ENCODE measurements around the gene U2SURP. TPM values are rescaled to one million over a fixed set of nuclear protein-coding genes. Genes with fewer than 3 reads are reported as not detected.
"Not testable (repeated sequence)": the region's sequence is repeated elsewhere in the genome, so short reads cannot be mapped to it uniquely, and the experiment has no call there.

The U2SURP gene
- total RNA-seq, 3 donors from 2014 or later, result 62.4 to 75.5 (median 70.2) TPM

DNA sequence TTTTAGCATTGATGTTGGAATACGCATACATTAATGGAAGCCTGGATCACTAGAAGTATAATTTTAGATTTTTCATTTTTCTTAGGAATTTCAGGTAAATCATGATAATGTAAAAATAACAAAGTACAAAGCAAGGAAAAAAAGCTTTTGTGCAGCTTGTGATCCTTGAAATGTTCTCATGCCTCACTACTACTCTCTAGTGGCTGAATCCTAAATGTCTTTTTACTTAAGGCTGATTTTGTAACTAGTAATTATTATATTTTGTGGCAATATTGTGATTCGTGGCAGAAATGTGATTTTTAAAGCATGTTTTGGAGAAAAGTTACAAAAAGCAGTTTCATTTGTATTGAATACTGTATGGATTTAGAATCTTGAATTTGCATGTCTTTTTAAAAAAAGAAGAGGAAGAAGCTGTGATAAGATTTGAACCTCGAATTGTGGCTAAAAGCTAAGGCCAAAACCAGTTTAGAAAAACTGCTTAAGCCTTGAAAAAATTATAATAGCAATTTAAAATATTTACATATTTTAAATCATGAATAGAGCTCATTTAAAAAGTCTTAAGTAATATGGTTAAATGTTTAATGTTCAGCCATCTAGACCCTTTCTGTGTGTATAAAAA is 39.0 kb downstream of the U2SURP start:
- TF ChIP-seq, protein P1, sequence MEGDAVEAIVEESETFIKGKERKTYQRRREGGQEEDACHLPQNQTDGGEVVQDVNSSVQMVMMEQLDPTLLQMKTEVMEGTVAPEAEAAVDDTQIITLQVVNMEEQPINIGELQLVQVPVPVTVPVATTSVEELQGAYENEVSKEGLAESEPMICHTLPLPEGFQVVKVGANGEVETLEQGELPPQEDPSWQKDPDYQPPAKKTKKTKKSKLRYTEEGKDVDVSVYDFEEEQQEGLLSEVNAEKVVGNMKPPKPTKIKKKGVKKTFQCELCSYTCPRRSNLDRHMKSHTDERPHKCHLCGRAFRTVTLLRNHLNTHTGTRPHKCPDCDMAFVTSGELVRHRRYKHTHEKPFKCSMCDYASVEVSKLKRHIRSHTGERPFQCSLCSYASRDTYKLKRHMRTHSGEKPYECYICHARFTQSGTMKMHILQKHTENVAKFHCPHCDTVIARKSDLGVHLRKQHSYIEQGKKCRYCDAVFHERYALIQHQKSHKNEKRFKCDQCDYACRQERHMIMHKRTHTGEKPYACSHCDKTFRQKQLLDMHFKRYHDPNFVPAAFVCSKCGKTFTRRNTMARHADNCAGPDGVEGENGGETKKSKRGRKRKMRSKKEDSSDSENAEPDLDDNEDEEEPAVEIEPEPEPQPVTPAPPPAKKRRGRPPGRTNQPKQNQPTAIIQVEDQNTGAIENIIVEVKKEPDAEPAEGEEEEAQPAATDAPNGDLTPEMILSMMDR (IDR thresholded peaks at IDR 0.05), result no peak
- H3K36me3 ChIP-seq (ENCODE audit: low read depth), result no peaks in the 10 kb centered on the region
- ATAC-seq, result no peak

DNA sequence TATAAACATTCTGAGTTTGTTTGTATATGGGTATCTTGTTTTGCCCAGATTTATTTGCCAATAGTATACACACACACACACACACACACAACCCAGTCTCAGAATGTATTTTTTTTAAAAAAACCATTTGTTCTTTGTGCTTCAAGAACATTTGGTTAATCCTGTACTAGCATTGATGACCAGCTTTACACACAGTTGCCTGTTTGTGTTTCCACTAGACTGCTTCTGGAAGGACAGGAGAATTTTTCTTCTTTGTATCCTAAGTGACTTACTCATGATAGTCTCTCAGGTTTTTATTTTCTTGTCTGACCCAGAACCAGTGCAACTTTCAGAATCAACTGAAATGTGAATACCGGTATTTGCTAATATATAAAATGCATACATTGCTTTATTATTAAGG is 40.5 kb downstream of the U2SURP start:
- no peaks in the 10 kb centered on the region for H3K4me1 ChIP-seq (ENCODE audit: low read depth)
- TF ChIP-seq, protein P1 (IDR thresholded peaks at IDR 0.05), result no peak
- intact Hi-C loops (cut with DNase I, micrococcal nuclease), result no loop called here
- no peaks in the 10 kb centered on the region for H3K9me3 ChIP-seq
- H3K4me3 ChIP-seq, result no peak overlapping the region
- ATAC-seq (no peak), DNase-seq (no peak)
- H3K36me3 ChIP-seq (ENCODE audit: low read depth), result no peaks in the 10 kb centered on the region

More for the DNA sequence above, 39.0 kb downstream of the U2SURP start:
- H3K4me3 ChIP-seq, result no peak overlapping the region
- intact Hi-C loops (cut with DNase I, micrococcal nuclease), result no loop called here
- H3K9me3 ChIP-seq, result no peaks in the 10 kb centered on the region
- H3K4me1 ChIP-seq (ENCODE audit: low read depth), result no peaks in the 10 kb centered on the region
- no peak for DNase-seq

DNA sequence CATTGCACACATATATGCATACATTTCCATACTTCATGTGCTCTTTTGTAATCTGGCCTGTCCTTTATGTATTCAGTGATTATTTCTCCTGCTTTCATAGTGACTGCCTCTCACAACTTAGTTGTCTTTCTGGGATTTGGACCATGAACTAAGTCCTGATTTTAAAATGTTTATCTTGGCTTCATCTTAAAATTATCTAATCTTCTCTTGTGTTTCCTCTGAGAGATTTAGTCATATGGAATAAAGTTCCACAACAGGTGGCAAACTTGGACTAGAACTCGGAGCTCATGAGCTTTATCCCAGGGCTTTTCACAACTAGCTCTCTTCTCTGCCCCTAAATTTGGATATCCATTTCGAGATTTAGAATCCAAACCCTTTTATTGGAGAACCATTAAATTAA is 44.3 kb downstream of the U2SURP start:
- intact Hi-C loops (cut with DNase I, micrococcal nuclease), result no loop called here
- Histone ChIP-seq H3K4me3 (no peak overlapping the region), H3K9me3 (no peaks in the 10 kb centered on the region), H3K36me3 (ENCODE audit: low read depth) (no peaks in the 10 kb centered on the region), H3K4me1 (ENCODE audit: low read depth) (no peaks in the 10 kb centered on the region)
- DNase-seq, result no peak
- no peak for ATAC-seq
- TF ChIP-seq, protein P1 (IDR thresholded peaks at IDR 0.05), result no peak

DNA sequence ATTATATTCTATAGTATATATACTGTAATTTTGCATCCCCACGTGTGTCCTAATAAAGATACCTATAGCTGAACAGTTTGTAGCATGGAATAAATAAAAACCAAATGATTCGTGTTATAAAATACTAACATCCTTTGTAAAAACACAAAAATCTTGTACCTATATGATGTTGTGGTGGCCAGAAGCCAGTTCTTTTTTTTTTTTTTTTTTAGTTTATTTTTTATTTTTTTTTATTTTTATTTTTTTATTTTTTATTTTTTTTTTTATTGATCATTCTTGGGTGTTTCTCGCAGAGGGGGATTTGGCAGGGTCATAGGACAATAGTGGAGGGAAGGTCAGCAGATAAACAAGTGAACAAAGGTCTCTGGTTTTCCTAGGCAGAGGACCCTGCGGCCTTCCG is 44.7 kb downstream of the U2SURP start:
- H3K4me3 ChIP-seq; H3K36me3 ChIP-seq (ENCODE audit: low read depth); H3K9me3 ChIP-seq; DNase-seq; ATAC-seq; intact Hi-C loops (cut with DNase I, micrococcal nuclease); H3K4me1 ChIP-seq (ENCODE audit: low read depth): not testable (repeated sequence)

DNA sequence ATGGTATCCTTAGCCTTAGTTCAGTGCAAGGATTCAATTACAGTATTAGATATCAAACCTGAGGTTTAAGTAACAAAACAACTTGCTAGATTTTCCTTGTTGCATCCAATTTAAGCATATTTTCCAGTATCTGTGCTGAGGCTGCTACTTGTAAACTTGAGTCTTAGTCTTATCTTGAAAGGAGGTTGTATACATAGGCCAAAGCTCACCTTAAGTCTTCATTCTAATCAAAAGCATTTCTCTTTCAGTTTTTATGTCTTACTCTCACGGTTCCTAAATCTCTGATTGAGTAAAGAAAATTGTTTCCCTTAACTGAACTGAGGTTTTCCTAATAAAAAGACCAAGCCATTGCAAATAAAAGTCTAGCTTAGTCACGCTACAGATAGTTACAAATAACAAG is 52.6 kb downstream of the U2SURP start:
- DNase-seq (no peak), ATAC-seq (no peak)
- Histone ChIP-seq H3K9me3 (no peaks in the 10 kb centered on the region), H3K36me3 (ENCODE audit: low read depth) (no peaks in the 10 kb centered on the region), H3K4me1 (ENCODE audit: low read depth) (no peaks in the 10 kb centered on the region), H3K4me3 (no peak overlapping the region)
- TF ChIP-seq, protein P1 (IDR thresholded peaks at IDR 0.05), result no peak
- intact Hi-C loops (cut with DNase I, micrococcal nuclease), result no loop called here

DNA sequence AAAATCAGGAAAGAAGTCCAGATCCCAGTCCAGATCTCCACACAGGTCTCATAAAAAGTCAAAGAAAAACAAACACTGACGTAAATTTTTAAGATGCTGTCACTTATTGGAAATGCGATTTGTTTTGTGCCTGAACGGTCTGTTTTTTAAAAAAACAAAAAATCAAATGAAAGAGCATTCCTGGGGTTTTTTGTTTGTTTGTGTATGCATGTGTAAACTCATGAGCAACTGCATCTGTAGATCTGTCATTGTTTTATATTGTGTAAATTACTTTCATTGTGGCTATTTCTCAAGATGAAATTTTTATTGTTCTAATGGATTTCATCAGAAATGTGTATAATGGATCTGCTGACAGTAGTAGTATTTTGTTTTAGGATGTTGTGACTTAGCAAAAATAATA is 55.0 kb downstream of the U2SURP start:
- Histone ChIP-seq H3K9me3 (no peaks in the 10 kb centered on the region), H3K36me3 (ENCODE audit: low read depth) (no peaks in the 10 kb centered on the region), H3K4me3 (no peak overlapping the region), H3K4me1 (ENCODE audit: low read depth) (no peaks in the 10 kb centered on the region)
- ATAC-seq (no peak), DNase-seq (no peak)
- intact Hi-C loops (cut with DNase I, micrococcal nuclease), result no loop called here
- TF ChIP-seq, protein P1 (IDR thresholded peaks at IDR 0.05), result no peak

All from mucosa of descending colon (tissue), 3 donors.